GM19043 (cell line): Measurements from ENCODE around the gene ATP5ME.
A peak's percentile ranks its signal among the peaks of the same experiment; 100 is the strongest.
"Not testable (repeated sequence)": the region's sequence is repeated elsewhere in the genome, so short reads cannot be mapped to it uniquely, and the experiment has no call there.

Experiments used
- ATAC-seq: cut with Tn5 transposase; IDR thresholded peaks from one replicate; pipeline ENCODE4 v1.9.1; 2021; ENCODE audit warnings: low read depth; ENCODE audit not compliant: unreplicated experiment

ATP5ME gene

GRCh38 chr4:671769-672168, 2.3 kb downstream of the ATP5ME start:
- ATAC-seq = no peak

GRCh38 chr4:669806-670559, 4.1 kb downstream of the ATP5ME start:
- not testable (repeated sequence) for ATAC-seq

- not testable (repeated sequence) for ATAC-seq
These were observed 5.9 kb downstream of the ATP5ME start for GRCh38 chr4:668219-668618.

GRCh38 chr4:667545-667925, 6.5 kb downstream of the ATP5ME start:
- ATAC-seq = no peak

GRCh38 chr4:666822-667544, 7.1 kb downstream of the ATP5ME start:
- no peak for ATAC-seq

GRCh38 chr4:666436-666810, 7.7 kb downstream of the ATP5ME start:
- ATAC-seq = no peak

- ATAC-seq = no peak
These were observed 8.2 kb downstream of the ATP5ME start for GRCh38 chr4:665751-666435.

- ATAC-seq = no peak
These were observed 8.7 kb downstream of the ATP5ME start for GRCh38 chr4:665381-665750.

- no peak for ATAC-seq
These were observed 9.3 kb downstream of the ATP5ME start for GRCh38 chr4:664713-665231.

- ATAC-seq = peak; percentile 62
These were observed 10.3 kb downstream of the ATP5ME start for GRCh38 chr4:663438-664428.

GRCh38 chr4:663046-663437, 11.0 kb downstream of the ATP5ME start:
- no peak for ATAC-seq

GRCh38 chr4:661881-662761, 12.0 kb downstream of the ATP5ME start:
- no peak for ATAC-seq

GRCh38 chr4:661231-661630, 12.8 kb downstream of the ATP5ME start:
- no peak for ATAC-seq

- no peak for ATAC-seq
These were observed 13.7 kb downstream of the ATP5ME start for GRCh38 chr4:660401-660800.

GRCh38 chr4:659851-660250, 14.2 kb downstream of the ATP5ME start:
- no peak for ATAC-seq

GRCh38 chr4:658681-659667, 15.1 kb downstream of the ATP5ME start:
- ATAC-seq = no peak

- ATAC-seq = no peak
These were observed 16.0 kb downstream of the ATP5ME start for GRCh38 chr4:657834-658667.
